Fibroblast of upper back skin (primary cell): ENCODE measurements around the gene DDX31.
"Not testable (repeated sequence)": the region's sequence is repeated elsewhere in the genome, so short reads cannot be mapped to it uniquely, and the experiment has no call there.

Experiments
- DNase-seq: peaks from one replicate; pipeline ENCODE4 v3.0.0-alpha.2; 2013

Gene DDX31

GRCh38 chr9:132575811-132576210 lies 94.0 kb downstream of the DDX31 start:
- no peak for DNase-seq

GRCh38 chr9:132575005-132575609 lies 94.7 kb downstream of the DDX31 start:
- peak; percentile 72 for DNase-seq

GRCh38 chr9:132572921-132573320 lies 96.9 kb downstream of the DDX31 start:
- no peak for DNase-seq

- DNase-seq = no peak
Measured at GRCh38 chr9:132571806-132572600, 97.8 kb downstream of the DDX31 start.

GRCh38 chr9:132568787-132569186 lies 101.0 kb downstream of the DDX31 start:
- DNase-seq = not testable (repeated sequence)

GRCh38 chr9:132564526-132564925 lies 105.3 kb downstream of the DDX31 start:
- DNase-seq = no peak

- DNase-seq = no peak
Measured at GRCh38 chr9:132562306-132562573, 107.5 kb downstream of the DDX31 start.

- no peak for DNase-seq
Measured at GRCh38 chr9:132560616-132561202, 109.1 kb downstream of the DDX31 start.

- DNase-seq = no peak
Measured at GRCh38 chr9:132559711-132560110, 110.1 kb downstream of the DDX31 start.

GRCh38 chr9:132557159-132557558 lies 112.6 kb downstream of the DDX31 start:
- DNase-seq = no peak

GRCh38 chr9:132556714-132557113 lies 113.1 kb downstream of the DDX31 start:
- no peak for DNase-seq

GRCh38 chr9:132556235-132556634 lies 113.5 kb downstream of the DDX31 start:
- no peak for DNase-seq

GRCh38 chr9:132555528-132555927 lies 114.3 kb downstream of the DDX31 start:
- DNase-seq = no peak

GRCh38 chr9:132554755-132555154 lies 115.0 kb downstream of the DDX31 start:
- no peak for DNase-seq

GRCh38 chr9:132552041-132552440 lies 117.7 kb downstream of the DDX31 start:
- DNase-seq = no peak

GRCh38 chr9:132551556-132551955 lies 118.2 kb downstream of the DDX31 start:
- DNase-seq = no peak

- DNase-seq = peak; percentile 10
Measured at GRCh38 chr9:132548751-132549640, 120.8 kb downstream of the DDX31 start.

GRCh38 chr9:132547976-132548730 lies 121.6 kb downstream of the DDX31 start:
- no peak for DNase-seq

- DNase-seq = no peak
Measured at GRCh38 chr9:132547436-132547835, 122.3 kb downstream of the DDX31 start.

- no peak for DNase-seq
Measured at GRCh38 chr9:132547052-132547431, 122.7 kb downstream of the DDX31 start.

GRCh38 chr9:132546148-132547051 lies 123.4 kb downstream of the DDX31 start:
- DNase-seq = peak; percentile 48

GRCh38 chr9:132545578-132545977 lies 124.2 kb downstream of the DDX31 start:
- DNase-seq = no peak
